HG03469 (cell line): ENCODE measurements around the gene SEMA4C.

Source experiments
- ATAC-seq: cut with Tn5 transposase; IDR thresholded peaks from one replicate; pipeline ENCODE4 v1.9.1; 2021; ENCODE audit warnings: mild to moderate bottlenecking, moderate library complexity, moderate number of reproducible peaks; ENCODE audit not compliant: unreplicated experiment

The SEMA4C gene

GRCh38 chr2:96869822-96870625 lies at the start of gene SEMA4C:
Gene SEMA4C (minus strand): TSS chr2:96870080. CDS start chr2:96867886, 2,194 bp downstream.
- ATAC-seq, result no peak

GRCh38 chr2:96918754-96919550 lies 49.1 kb upstream of the SEMA4C start:
- no peak for ATAC-seq

- no peak for ATAC-seq
These were observed 48.3 kb upstream of the SEMA4C start for GRCh38 chr2:96918092-96918753.

- no peak for ATAC-seq
These were observed 47.0 kb upstream of the SEMA4C start for GRCh38 chr2:96916646-96917543.

GRCh38 chr2:96916156-96916630 lies 46.3 kb upstream of the SEMA4C start:
- ATAC-seq, result no peak

- no peak for ATAC-seq
These were observed 44.5 kb upstream of the SEMA4C start for GRCh38 chr2:96914332-96914731.

- no peak for ATAC-seq
These were observed 43.7 kb upstream of the SEMA4C start for GRCh38 chr2:96913398-96914202.

- no peak for ATAC-seq
These were observed 43.2 kb upstream of the SEMA4C start for GRCh38 chr2:96913117-96913397.

- ATAC-seq, result no peak
These were observed 42.7 kb upstream of the SEMA4C start for GRCh38 chr2:96912346-96913116.

GRCh38 chr2:96909611-96910021 lies 39.7 kb upstream of the SEMA4C start:
- no peak for ATAC-seq

- no peak for ATAC-seq
These were observed 37.5 kb upstream of the SEMA4C start for GRCh38 chr2:96907115-96908041.

- ATAC-seq, result no peak
These were observed 36.8 kb upstream of the SEMA4C start for GRCh38 chr2:96906729-96907114.

GRCh38 chr2:96903815-96904214 lies 33.9 kb upstream of the SEMA4C start:
- ATAC-seq, result no peak

GRCh38 chr2:96903318-96903717 lies 33.4 kb upstream of the SEMA4C start:
- no peak for ATAC-seq

- ATAC-seq, result no peak
These were observed 30.4 kb upstream of the SEMA4C start for GRCh38 chr2:96900237-96900636.

- no peak for ATAC-seq
These were observed 29.5 kb upstream of the SEMA4C start for GRCh38 chr2:96899413-96899741.

- ATAC-seq, result no peak
These were observed 28.9 kb upstream of the SEMA4C start for GRCh38 chr2:96898641-96899412.
